HepG2 (cell line): ENCODE results near the gene SMIM29. TPM values are rescaled to one million over a fixed set of nuclear protein-coding genes. Genes with fewer than 3 reads are reported as not detected.
A peak's percentile ranks its signal among the peaks of the same experiment; 100 is the strongest.

Experiments
- DNMT3B ChIP-seq: conservative IDR thresholded peaks from 2 replicates; pipeline ENCODE4 v1.6.1; 2016; ENCODE audit warnings: missing biosample characterization, control low read depth
- E2F5 ChIP-seq: sonication (generic); formaldehyde crosslinking; conservative IDR thresholded peaks from 2 replicates; pipeline ENCODE4 v1.4.0; 2020; ENCODE audit warnings: missing genetic modification reagents
- GMEB1 ChIP-seq: sonication (generic); formaldehyde crosslinking; IDR thresholded peaks from 2 replicates; pipeline ENCODE4 v1.5.1; 2020; ENCODE audit warnings: missing genetic modification reagents, mild to moderate bottlenecking, borderline replicate concordance
- HES4 ChIP-seq: sonication (generic); formaldehyde crosslinking; IDR thresholded peaks from 2 replicates; pipeline ENCODE4 v1.9.0; 2021; ENCODE audit warnings: mild to moderate bottlenecking, missing genetic modification reagents, borderline replicate concordance
- HOXA3 ChIP-seq: sonication (generic); formaldehyde crosslinking; IDR thresholded peaks from 2 replicates; pipeline ENCODE4 v1.5.0; 2020; ENCODE audit warnings: missing genetic modification reagents
- JUN ChIP-seq: sonication (generic); formaldehyde crosslinking; IDR thresholded peaks from 2 replicates; pipeline ENCODE4 v1.4.0; 2020; ENCODE audit warnings: mild to moderate bottlenecking, missing genetic modification reagents
- KLF13 ChIP-seq: sonication (generic); formaldehyde crosslinking; IDR thresholded peaks from 2 replicates; pipeline ENCODE4 v1.4.0; 2020; ENCODE audit warnings: mild to moderate bottlenecking, missing genetic modification reagents
- KLF6 ChIP-seq: IDR thresholded peaks from 2 replicates; pipeline ENCODE4 v1.8.0; 2016; ENCODE audit warnings: missing biosample characterization, missing genetic modification reagents
- MBD4 ChIP-seq: IDR thresholded peaks from 2 replicates; pipeline ENCODE4 v1.6.1; 2012; ENCODE audit warnings: low read length, inconsistent platforms, borderline replicate concordance
- NFAT5 ChIP-seq: sonication (generic); formaldehyde crosslinking; IDR thresholded peaks from 2 replicates; pipeline ENCODE4 v1.4.0; 2020; ENCODE audit warnings: missing genetic modification reagents
- NFKB2 ChIP-seq: sonication (generic); formaldehyde crosslinking; IDR thresholded peaks from 2 replicates; pipeline ENCODE4 v1.4.0; 2020; ENCODE audit warnings: missing genetic modification reagents, borderline replicate concordance
- PHB2 ChIP-seq: fragments of 450-650 bp; IDR thresholded peaks from 2 replicates; pipeline ENCODE4 v1.6.1; 2018; ENCODE audit not compliant: partially characterized antibody
- PLRG1 ChIP-seq: fragments of 450-650 bp; conservative IDR thresholded peaks from 2 replicates; pipeline ENCODE4 v1.6.1; 2016
- SRSF1 ChIP-seq: fragments of 200-400 bp; formaldehyde crosslinking; optimal IDR thresholded peaks from 2 replicates; pipeline ENCODE3; 2017; ENCODE audit warnings: mild to moderate bottlenecking, low read depth, low read length, moderate library complexity
- TMF1 ChIP-seq: sonication (generic); formaldehyde crosslinking; IDR thresholded peaks from 2 replicates; pipeline ENCODE4 v1.8.1; 2022; ENCODE audit warnings: low read depth, missing genetic modification reagents
- ZBTB8A ChIP-seq: sonication (generic); formaldehyde crosslinking; IDR thresholded peaks from 2 replicates; pipeline ENCODE4 v1.4.0; 2020; ENCODE audit warnings: mild to moderate bottlenecking, low read depth, missing genetic modification reagents, borderline replicate concordance
- ZEB1 ChIP-seq: IDR thresholded peaks from 2 replicates; pipeline ENCODE4 v1.6.1; 2012; ENCODE audit warnings: mild to moderate bottlenecking, low read depth, inconsistent platforms; ENCODE audit not compliant: insufficient replicate concordance
- ZFAT ChIP-seq: sonication (generic); formaldehyde crosslinking; conservative IDR thresholded peaks from 2 replicates; pipeline ENCODE4 v1.8.1; 2023; ENCODE audit warnings: missing genetic modification reagents, inconsistent platforms
- ZFP1 ChIP-seq: IDR thresholded peaks from 2 replicates; pipeline ENCODE4 v1.6.1; 2016
- ZFP37 ChIP-seq: sonication (generic); formaldehyde crosslinking; IDR thresholded peaks from 2 replicates; pipeline ENCODE4 v1.4.0; 2020; ENCODE audit warnings: missing genetic modification reagents, borderline replicate concordance
- ZNF382 ChIP-seq: sonication (generic); formaldehyde crosslinking; IDR thresholded peaks from 2 replicates; pipeline ENCODE4 v1.5.0; 2020; ENCODE audit warnings: missing genetic modification reagents, mild to moderate bottlenecking, borderline replicate concordance
- ZNF891 ChIP-seq: sonication (generic); formaldehyde crosslinking; IDR thresholded peaks from 2 replicates; pipeline ENCODE4 v1.5.0; 2020; ENCODE audit warnings: mild to moderate bottlenecking, missing genetic modification reagents
- ZSCAN29 ChIP-seq: sonication (generic); formaldehyde crosslinking; conservative IDR thresholded peaks from 2 replicates; pipeline ENCODE4 v1.4.0; 2020; ENCODE audit warnings: mild to moderate bottlenecking, missing genetic modification reagents
- polyA plus RNA-seq, 8 experiments: library from polyadenylated mRNA; depleted of rRNA in 3 of 8; stranded (reverse) in 7 of 8; unstranded in 1 of 8; fragments of >200 nt; fragmentation: Illumina TruSeq in 4 of 8; extraction: Trizol in 4 of 8; gene quantifications; 2 replicates each; pipeline versions ENCODE4 v1.2.1 to v1.2.3, GENCODE V29; 2011 to 2016; ENCODE audit warnings: low read depth in 4 of 8, missing spikeins in 1 of 8, mixed read lengths in 1 of 8; ENCODE audit not compliant: insufficient read depth in 1 of 8
- total RNA-seq, 5 experiments: library from RNA; depleted of rRNA; stranded (reverse); fragments of >200 nt; fragmentation: Illumina TruSeq; extraction: Trizol; gene quantifications; 2 replicates each; pipeline ENCODE4 v1.2.3, GENCODE V29; 2016; ENCODE audit warnings: low read depth in 1 of 5

Gene SMIM29
- total and polyA plus RNA-seq, 2 of the 13 experiments (the other 11 are each of a cell fraction or from before 2014, with no cell fraction given): 8.8 to 15.3 TPM

GRCh38 chr6:34237722-34238584 is 10.9 kb downstream of the SMIM29 start (continued):
- TF ChIP-seq NFAT5 (peak; percentile 99), ZEB1 (no peak), HOXA3 (peak; percentile 95), GMEB1 (peak; percentile 29; the same call in 1 of the 2 replicates), PHB2 (no peak), E2F5 (CRISPR knock-in tag) (peak; percentile 93), HES4 (CRISPR knock-in tag) (peak; percentile 99), ZNF382 (CRISPR knock-in tag) (no peak), ZFP1 (CRISPR knock-in tag) (peak; percentile 42; the same call in 1 of the 2 replicates), KLF6 (peak; percentile 90; the same call in 1 of the 2 replicates), DNMT3B (no peak; the same call in 1 of the 2 replicates), ZSCAN29 (CRISPR knock-in tag) (no peak; the same call in 1 of the 2 replicates), ZFP37 (CRISPR knock-in tag) (peak; percentile 77; the same call in 1 of the 2 replicates), MBD4 (no peak), JUN (peak; percentile 87), SRSF1 (no peak), NFKB2 (CRISPR knock-in tag) (peak; percentile 98), ZBTB8A (CRISPR knock-in tag) (no peak), ZNF891 (CRISPR knock-in tag) (peak; percentile 92; the same call in 1 of the 2 replicates), ZFAT (peak; percentile 88), PLRG1 (no peak), KLF13 (CRISPR knock-in tag) (0 out of 2 replicates have a peak, but pooled peaks have one; percentile 69), TMF1 (CRISPR knock-in tag) (peak; percentile 99)
